ENCODE measurements around the gene SLC25A10.

Gene SLC25A10

GRCh38 chr17:81719410-81720266, 7.6 kb downstream of the SLC25A10 start:
- no peak for TF ChIP-seq CEBPB (IDR thresholded peaks at IDR 0.05)
- no peak for TF ChIP-seq EP300 (IDR thresholded peaks at IDR 0.05; ENCODE audit: borderline replicate concordance)

DNA sequence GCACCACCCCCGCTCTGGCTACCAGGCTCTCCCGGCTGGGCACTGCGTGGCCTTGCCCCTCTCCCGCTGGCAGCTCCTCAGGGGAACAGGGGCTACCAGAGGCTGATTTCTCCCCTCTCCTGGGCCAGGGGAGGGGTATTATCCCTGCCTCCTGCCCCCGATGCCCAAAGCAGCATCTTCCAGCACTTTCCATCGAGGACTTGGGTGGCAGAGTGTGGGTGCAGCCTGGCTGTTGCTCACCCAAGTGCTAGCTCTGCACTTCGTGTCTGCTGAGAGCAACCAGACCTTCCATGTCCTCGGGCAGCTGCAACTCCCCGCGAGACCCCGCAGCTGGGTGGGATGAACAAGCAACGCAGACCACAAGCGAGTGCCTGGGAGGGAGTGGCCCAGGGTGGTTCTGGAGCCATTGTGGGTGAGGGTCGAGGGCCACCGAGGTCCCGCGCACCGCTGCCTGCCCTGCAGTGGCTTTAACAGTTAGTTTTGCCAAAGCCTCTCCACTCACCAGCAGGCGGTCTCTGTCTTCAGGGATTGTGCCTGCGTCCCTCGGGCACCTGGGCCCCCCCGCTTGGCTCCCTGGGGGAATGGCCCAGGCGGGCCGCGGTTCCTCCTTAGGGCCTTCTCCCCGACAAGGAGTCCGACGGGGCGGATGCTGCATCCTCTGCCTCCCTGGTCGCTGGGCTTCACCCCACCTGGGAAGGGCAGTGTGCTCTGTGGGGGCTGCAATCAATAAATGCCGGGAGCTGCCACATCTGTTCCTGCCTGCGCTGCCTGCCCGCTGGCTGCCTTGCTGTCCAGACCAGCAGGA, 8.4 kb downstream of the SLC25A10 start:
- TF ChIP-seq EP300 (IDR thresholded peaks at IDR 0.05; ENCODE audit: borderline replicate concordance) (no peak), MAX (IDR thresholded peaks at IDR 0.05) (no peak), EGR1 (IDR thresholded peaks at IDR 0.05) (no peak), RAD21 (IDR thresholded peaks at IDR 0.05; ENCODE audit: low read depth) (no peak), TCF12 (IDR thresholded peaks at IDR 0.05; ENCODE audit: low read depth) (no peak), TAF1 (IDR thresholded peaks at IDR 0.05; ENCODE audit: low read depth) (no peak), FOXM1 (IDR thresholded peaks at IDR 0.05; ENCODE audit: borderline replicate concordance, low read depth) (no peak), USF1 (IDR thresholded peaks at IDR 0.05) (no peak), CEBPB (IDR thresholded peaks at IDR 0.05) (no peak), TEAD4 (IDR thresholded peaks at IDR 0.05) (no peak), YY1 (IDR thresholded peaks at IDR 0.05; ENCODE audit: low read depth) (no peak), ZBTB7A (IDR thresholded peaks at IDR 0.05; ENCODE audit: low read depth) (no peak), CREB1 (IDR thresholded peaks at IDR 0.05; ENCODE audit: low read depth) (no peak), NFIC (IDR thresholded peaks at IDR 0.05) (no peak)
- TF ChIP-seq, protein P1, sequence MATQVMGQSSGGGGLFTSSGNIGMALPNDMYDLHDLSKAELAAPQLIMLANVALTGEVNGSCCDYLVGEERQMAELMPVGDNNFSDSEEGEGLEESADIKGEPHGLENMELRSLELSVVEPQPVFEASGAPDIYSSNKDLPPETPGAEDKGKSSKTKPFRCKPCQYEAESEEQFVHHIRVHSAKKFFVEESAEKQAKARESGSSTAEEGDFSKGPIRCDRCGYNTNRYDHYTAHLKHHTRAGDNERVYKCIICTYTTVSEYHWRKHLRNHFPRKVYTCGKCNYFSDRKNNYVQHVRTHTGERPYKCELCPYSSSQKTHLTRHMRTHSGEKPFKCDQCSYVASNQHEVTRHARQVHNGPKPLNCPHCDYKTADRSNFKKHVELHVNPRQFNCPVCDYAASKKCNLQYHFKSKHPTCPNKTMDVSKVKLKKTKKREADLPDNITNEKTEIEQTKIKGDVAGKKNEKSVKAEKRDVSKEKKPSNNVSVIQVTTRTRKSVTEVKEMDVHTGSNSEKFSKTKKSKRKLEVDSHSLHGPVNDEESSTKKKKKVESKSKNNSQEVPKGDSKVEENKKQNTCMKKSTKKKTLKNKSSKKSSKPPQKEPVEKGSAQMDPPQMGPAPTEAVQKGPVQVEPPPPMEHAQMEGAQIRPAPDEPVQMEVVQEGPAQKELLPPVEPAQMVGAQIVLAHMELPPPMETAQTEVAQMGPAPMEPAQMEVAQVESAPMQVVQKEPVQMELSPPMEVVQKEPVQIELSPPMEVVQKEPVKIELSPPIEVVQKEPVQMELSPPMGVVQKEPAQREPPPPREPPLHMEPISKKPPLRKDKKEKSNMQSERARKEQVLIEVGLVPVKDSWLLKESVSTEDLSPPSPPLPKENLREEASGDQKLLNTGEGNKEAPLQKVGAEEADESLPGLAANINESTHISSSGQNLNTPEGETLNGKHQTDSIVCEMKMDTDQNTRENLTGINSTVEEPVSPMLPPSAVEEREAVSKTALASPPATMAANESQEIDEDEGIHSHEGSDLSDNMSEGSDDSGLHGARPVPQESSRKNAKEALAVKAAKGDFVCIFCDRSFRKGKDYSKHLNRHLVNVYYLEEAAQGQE (IDR thresholded peaks at IDR 0.05; ENCODE audit: low read depth): no peak

GRCh38 chr17:81722184-81723120, 10.4 kb downstream of the SLC25A10 start:
- TF ChIP-seq MAX (IDR thresholded peaks at IDR 0.05) (peak; percentile 30; the same call in 1 of the 2 replicates), NFIC (IDR thresholded peaks at IDR 0.05) (peak; percentile 97), TEAD4 (IDR thresholded peaks at IDR 0.05) (no peak), CEBPB (IDR thresholded peaks at IDR 0.05) (no peak), EP300 (IDR thresholded peaks at IDR 0.05; ENCODE audit: borderline replicate concordance) (peak; percentile 51; the same call in 1 of the 2 replicates), YY1 (IDR thresholded peaks at IDR 0.05; ENCODE audit: low read depth) (0 out of 2 replicates have a peak, but pooled peaks have one; percentile 48), USF1 (IDR thresholded peaks at IDR 0.05) (no peak), TCF12 (IDR thresholded peaks at IDR 0.05; ENCODE audit: low read depth) (peak; percentile 72; the same call in 1 of the 2 replicates), ZBTB7A (IDR thresholded peaks at IDR 0.05; ENCODE audit: low read depth) (0 out of 2 replicates have a peak, but pooled peaks have one; percentile 30)

DNA sequence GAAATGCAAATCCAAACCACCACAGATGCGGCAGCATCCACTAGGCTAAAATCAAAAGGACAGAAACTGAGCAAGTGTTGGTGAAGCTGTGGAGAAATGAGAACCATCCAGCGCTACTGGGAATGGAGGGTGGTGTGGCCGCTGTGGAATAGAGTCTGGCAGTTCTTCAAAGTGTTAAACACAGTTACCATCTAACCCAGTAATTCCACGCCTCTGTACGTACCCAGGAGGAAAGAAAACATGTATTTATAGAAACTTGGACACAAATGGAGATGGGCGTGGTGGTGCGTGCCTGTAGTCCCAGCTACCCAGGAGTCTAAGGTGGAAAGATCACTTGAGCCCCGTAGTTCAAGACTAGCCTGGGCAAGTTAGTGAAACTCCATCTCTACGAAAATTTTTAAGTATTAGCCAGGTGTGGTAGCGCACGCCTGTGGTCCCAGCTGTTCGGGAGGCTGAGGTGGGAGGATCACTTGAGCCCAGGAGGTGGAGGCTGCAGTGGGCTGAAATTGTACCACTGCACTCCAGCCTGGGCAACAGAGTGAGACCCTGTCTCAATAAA, 11.6 kb downstream of the SLC25A10 start:
- no peak for TF ChIP-seq MAX (IDR thresholded peaks at IDR 0.05)
- TF ChIP-seq USF1 (IDR thresholded peaks at IDR 0.05): no peak
- TF ChIP-seq RAD21 (IDR thresholded peaks at IDR 0.05; ENCODE audit: low read depth): no peak
- TF ChIP-seq EP300 (IDR thresholded peaks at IDR 0.05; ENCODE audit: borderline replicate concordance): no peak
- no peak for TF ChIP-seq ZBTB7A (IDR thresholded peaks at IDR 0.05; ENCODE audit: low read depth)
- TF ChIP-seq YY1 (IDR thresholded peaks at IDR 0.05; ENCODE audit: low read depth): no peak
- no peak for TF ChIP-seq CEBPB (IDR thresholded peaks at IDR 0.05)
- no peak for TF ChIP-seq TAF1 (IDR thresholded peaks at IDR 0.05; ENCODE audit: low read depth)
- no peak for TF ChIP-seq FOXM1 (IDR thresholded peaks at IDR 0.05; ENCODE audit: borderline replicate concordance, low read depth)
- TF ChIP-seq TEAD4 (IDR thresholded peaks at IDR 0.05): no peak
- TF ChIP-seq TCF12 (IDR thresholded peaks at IDR 0.05; ENCODE audit: low read depth): no peak
- no peak for TF ChIP-seq NFIC (IDR thresholded peaks at IDR 0.05)
- TF ChIP-seq, protein P1 (IDR thresholded peaks at IDR 0.05; ENCODE audit: low read depth): no peak
- no peak for TF ChIP-seq CREB1 (IDR thresholded peaks at IDR 0.05; ENCODE audit: low read depth)
- TF ChIP-seq EGR1 (IDR thresholded peaks at IDR 0.05): no peak

All from Ishikawa (cell line).